Fibroblast of lung (primary cell): ENCODE results near the gene ADGRV1.

Experiments
- EZH2 ChIP-seq: IDR thresholded peaks from 2 replicates; pipeline ENCODE4 v1.5.1; 2012; ENCODE audit warnings: low read length, control low read depth, mild to moderate bottlenecking; ENCODE audit errors: missing control alignments
- TF ChIP-seq, protein P1 (sequence below), 2 donors: IDR thresholded peaks in 1 of 2; conservative IDR thresholded peaks in 1 of 2; 1 replicate in 1 of 2; 2 replicates in 1 of 2; pipeline ENCODE4 v1.5.1; 2011 to 2012; ENCODE audit warnings: low read length in 2 of 2, control low read depth in 1 of 2, inconsistent platforms in 1 of 2, low read depth in 1 of 2, mild to moderate bottlenecking in 1 of 2

DNA sequence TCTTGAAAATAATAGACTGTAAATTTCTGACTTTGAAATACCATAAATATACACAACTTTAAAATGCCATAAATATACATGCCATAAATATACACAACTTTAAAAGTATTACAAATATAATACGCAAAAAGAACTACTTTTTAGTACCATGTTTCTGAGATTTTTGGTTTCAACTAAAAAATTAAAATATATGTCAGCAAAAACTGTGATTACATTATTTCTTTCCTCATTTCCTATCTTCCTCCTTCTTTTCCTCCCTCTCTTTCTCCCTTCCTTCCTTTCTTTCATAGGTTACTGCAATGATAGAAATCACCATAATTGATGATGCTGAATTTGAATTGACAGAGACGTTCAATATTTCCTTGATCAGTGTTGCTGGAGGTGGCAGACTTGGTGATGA lies 200.5 kb downstream of the ADGRV1 start:
- TF ChIP-seq EZH2, result no peak
- TF ChIP-seq, protein P1, sequence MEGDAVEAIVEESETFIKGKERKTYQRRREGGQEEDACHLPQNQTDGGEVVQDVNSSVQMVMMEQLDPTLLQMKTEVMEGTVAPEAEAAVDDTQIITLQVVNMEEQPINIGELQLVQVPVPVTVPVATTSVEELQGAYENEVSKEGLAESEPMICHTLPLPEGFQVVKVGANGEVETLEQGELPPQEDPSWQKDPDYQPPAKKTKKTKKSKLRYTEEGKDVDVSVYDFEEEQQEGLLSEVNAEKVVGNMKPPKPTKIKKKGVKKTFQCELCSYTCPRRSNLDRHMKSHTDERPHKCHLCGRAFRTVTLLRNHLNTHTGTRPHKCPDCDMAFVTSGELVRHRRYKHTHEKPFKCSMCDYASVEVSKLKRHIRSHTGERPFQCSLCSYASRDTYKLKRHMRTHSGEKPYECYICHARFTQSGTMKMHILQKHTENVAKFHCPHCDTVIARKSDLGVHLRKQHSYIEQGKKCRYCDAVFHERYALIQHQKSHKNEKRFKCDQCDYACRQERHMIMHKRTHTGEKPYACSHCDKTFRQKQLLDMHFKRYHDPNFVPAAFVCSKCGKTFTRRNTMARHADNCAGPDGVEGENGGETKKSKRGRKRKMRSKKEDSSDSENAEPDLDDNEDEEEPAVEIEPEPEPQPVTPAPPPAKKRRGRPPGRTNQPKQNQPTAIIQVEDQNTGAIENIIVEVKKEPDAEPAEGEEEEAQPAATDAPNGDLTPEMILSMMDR (conservative IDR thresholded peaks at IDR 0.05 in 1 of 2, IDR thresholded peaks at IDR 0.05 in 1 of 2; ENCODE audit: low read depth in 1 of 2, low read length in 2 of 2), result no peak
